ENCODE results near the gene MMP2. TPM values are rescaled to one million over a fixed set of nuclear protein-coding genes. Genes with fewer than 3 reads are reported as not detected.

Gene MMP2
- total RNA-seq, 6 experiments from 2014 or later: 4.8 to 13.2 (median 6.7) TPM

DNA sequence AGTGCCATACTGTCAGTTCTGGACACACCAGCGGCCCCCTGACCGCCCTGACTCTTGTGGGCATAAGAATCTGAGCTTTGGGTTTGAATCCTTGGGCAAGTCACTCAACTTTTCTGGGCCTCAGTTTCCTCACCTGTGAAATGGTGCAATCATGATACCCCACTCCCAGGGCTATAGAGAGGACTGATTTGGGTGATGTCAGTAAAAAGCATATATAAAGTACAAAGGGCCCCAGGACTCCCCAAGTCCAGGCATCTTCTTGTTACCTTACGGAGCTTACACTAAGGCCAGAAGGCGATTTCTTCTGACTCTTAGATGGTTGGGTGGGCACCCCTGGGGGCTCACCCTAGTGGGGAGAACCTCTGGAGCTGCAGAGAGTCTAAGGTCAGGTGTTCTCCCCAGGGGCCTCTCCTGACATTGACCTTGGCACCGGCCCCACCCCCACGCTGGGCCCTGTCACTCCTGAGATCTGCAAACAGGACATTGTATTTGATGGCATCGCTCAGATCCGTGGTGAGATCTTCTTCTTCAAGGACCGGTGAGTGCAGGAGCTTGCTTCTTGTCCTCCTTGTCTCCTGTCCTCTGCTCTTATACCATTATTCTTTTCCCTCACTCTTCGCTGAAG is 13.9 kb downstream of the MMP2 start:
- intact Hi-C loops (cut with DNase I): no loop called here
- Histone ChIP-seq H3K27ac (no peak overlapping the region), H3K9me3 (no peaks in the 10 kb centered on the region), H3K27me3 (no peaks in the 10 kb centered on the region), H3K4me1 (peaks cover 0 to 7% (median 0%) of the 10 kb centered on the region in 4 donors), H3K36me3 (no peaks in the 10 kb centered on the region), H3K4me3 (no peak overlapping the region)
- no peak for ATAC-seq
- TF ChIP-seq, protein P1, sequence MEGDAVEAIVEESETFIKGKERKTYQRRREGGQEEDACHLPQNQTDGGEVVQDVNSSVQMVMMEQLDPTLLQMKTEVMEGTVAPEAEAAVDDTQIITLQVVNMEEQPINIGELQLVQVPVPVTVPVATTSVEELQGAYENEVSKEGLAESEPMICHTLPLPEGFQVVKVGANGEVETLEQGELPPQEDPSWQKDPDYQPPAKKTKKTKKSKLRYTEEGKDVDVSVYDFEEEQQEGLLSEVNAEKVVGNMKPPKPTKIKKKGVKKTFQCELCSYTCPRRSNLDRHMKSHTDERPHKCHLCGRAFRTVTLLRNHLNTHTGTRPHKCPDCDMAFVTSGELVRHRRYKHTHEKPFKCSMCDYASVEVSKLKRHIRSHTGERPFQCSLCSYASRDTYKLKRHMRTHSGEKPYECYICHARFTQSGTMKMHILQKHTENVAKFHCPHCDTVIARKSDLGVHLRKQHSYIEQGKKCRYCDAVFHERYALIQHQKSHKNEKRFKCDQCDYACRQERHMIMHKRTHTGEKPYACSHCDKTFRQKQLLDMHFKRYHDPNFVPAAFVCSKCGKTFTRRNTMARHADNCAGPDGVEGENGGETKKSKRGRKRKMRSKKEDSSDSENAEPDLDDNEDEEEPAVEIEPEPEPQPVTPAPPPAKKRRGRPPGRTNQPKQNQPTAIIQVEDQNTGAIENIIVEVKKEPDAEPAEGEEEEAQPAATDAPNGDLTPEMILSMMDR (IDR thresholded peaks at IDR 0.05): no peak
- TF ChIP-seq POLR2A (IDR thresholded peaks at IDR 0.05): no peak
- DNase-seq: no peak
- WGBS (ENCODE audit: insufficient coverage, low coverage, low lambda C conversion rate, missing lambda C conversion rate): 72% methylated on average over 3 of the region's 10 CpGs

DNA sequence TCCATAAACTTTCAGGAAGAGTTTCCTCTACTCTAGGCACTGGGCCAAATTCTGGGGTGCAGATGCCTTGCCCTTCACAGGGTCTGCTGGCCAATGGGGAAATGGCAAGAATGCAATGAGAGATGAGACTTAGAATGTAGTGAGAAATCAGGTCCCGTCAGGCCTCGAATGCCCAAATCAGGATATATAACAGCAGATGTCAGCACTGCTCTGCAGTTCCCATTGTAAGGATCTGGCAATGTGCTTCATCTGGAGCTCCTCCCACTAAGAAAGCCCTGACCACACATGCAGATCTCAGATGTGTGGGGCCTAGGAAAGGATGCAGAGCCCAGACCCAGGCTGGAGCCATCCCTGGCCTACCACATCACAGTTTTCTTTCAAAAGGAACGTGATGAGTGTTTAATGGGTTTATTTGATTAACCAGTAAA is 16.0 kb downstream of the MMP2 start:
- Histone ChIP-seq H3K4me1 (peaks cover 0 to 7% (median 0%) of the 10 kb centered on the region in 4 donors), H3K9me3 (no peaks in the 10 kb centered on the region), H3K27me3 (no peaks in the 10 kb centered on the region), H3K4me3 (no peak overlapping the region), H3K27ac (no peak overlapping the region), H3K36me3 (no peaks in the 10 kb centered on the region)
- DNase-seq (no peak), ATAC-seq (peak; percentile 74 to 86 (median 81))
- WGBS (ENCODE audit: insufficient coverage, low coverage, low lambda C conversion rate, missing lambda C conversion rate): 25% methylated on average over 1 of the region's 3 CpGs
- no peak for TF ChIP-seq POLR2A (IDR thresholded peaks at IDR 0.05)
- TF ChIP-seq, protein P1 (IDR thresholded peaks at IDR 0.05): peak; percentile 5 to 41 (median 20)
- intact Hi-C loops (cut with DNase I): no loop called here

DNA sequence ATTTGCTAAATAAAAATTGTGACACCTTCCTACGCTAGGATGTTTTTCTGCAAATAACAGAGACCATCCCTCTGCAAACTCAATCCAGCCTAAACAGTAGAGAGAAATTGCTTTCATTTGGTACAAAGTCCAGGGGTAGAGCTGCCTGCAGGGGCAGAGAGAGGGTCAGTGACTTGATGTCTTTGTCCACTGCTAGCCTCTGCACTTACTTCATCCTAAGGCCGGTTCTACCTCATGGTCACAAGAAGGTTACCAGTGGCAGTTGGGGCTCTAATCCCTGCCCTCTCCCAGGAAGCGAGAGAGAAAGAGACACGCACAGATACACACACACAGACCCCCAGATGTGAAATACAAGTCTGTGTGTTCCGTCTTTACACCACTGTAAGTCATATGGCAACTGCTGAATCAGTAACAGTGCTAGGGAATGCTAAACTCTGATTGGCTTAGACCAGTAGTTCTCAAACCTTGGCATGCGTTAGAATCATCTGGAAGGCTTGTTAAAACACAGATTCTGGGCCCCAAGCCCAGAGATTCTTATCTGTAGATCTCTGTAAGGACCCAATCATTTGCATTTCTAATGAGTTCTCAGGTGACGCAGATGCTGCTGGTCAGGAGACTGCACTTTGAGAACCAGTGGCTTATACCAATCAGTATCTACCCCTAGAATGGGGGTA is 16.8 kb downstream of the MMP2 start:
- ATAC-seq: no peak
- WGBS (ENCODE audit: insufficient coverage, low coverage, low lambda C conversion rate, missing lambda C conversion rate): 71% methylated on average over 7 of the region's 7 CpGs
- no peak for TF ChIP-seq POLR2A (IDR thresholded peaks at IDR 0.05)
- TF ChIP-seq, protein P1 (IDR thresholded peaks at IDR 0.05): no peak

GRCh38 chr16:55496509-55497145 is 17.6 kb downstream of the MMP2 start:
- WGBS (ENCODE audit: insufficient coverage, low coverage, low lambda C conversion rate, missing lambda C conversion rate): 68% methylated on average over 4 of the region's 8 CpGs
- Histone ChIP-seq H3K4me1 (peaks cover 0 to 7% (median 0%) of the 10 kb centered on the region in 4 donors), H3K36me3 (no peaks in the 10 kb centered on the region), H3K27me3 (no peaks in the 10 kb centered on the region), H3K4me3 (no peak overlapping the region), H3K9me3 (no peaks in the 10 kb centered on the region), H3K27ac (no peak overlapping the region)
- no peak for DNase-seq
- intact Hi-C loops (cut with DNase I): no loop called here
- TF ChIP-seq, protein P1 (IDR thresholded peaks at IDR 0.05): no peak
- TF ChIP-seq POLR2A (IDR thresholded peaks at IDR 0.05): no peak
- ATAC-seq: no peak

More for the DNA sequence above, 16.8 kb downstream of the MMP2 start:
- Histone ChIP-seq H3K27me3 (no peaks in the 10 kb centered on the region), H3K4me3 (no peak overlapping the region), H3K4me1 (peaks cover 0 to 7% (median 0%) of the 10 kb centered on the region in 4 donors), H3K9me3 (no peaks in the 10 kb centered on the region), H3K36me3 (no peaks in the 10 kb centered on the region), H3K27ac (no peak overlapping the region)
- DNase-seq: no peak
- intact Hi-C loops (cut with DNase I): no loop called here

Measured in right lobe of liver (tissue), 6 donors.